Retinal pigment epithelial cell (primary cell): Measurements from ENCODE around the gene CHD3.
A peak's percentile ranks its signal among the peaks of the same experiment; 100 is the strongest.
"Not testable (repeated sequence)": the region's sequence is repeated elsewhere in the genome, so short reads cannot be mapped to it uniquely, and the experiment has no call there.

ENCODE experiments used
- DNase-seq: peaks from one replicate; pipeline ENCODE4 v3.0.0-alpha.2; 2010; ENCODE audit warnings: low read depth
- H3K4me3 ChIP-seq: 2 replicates; pipeline ENCODE4 v1.5.1; 2011; ENCODE audit warnings: mild to moderate bottlenecking, low read length, control low read depth, moderate library complexity
- CTCF ChIP-seq: conservative IDR thresholded peaks from 2 replicates; pipeline ENCODE4 v1.5.1; 2011; ENCODE audit warnings: low read depth, low read length, control low read depth, inconsistent platforms

The CHD3 gene

GRCh38 chr17:7859028-7859427 is 29.6 kb upstream of the CHD3 start:
- DNase-seq, result no peak
- peak overlapping the region; percentile 52 for H3K4me3 ChIP-seq
- TF ChIP-seq CTCF, result no peak

GRCh38 chr17:7862692-7863437 is 25.7 kb upstream of the CHD3 start:
- DNase-seq, result no peak
- peak; percentile 71 for TF ChIP-seq CTCF
- no peak overlapping the region for H3K4me3 ChIP-seq

- DNase-seq, H3K4me3 ChIP-seq: not testable (repeated sequence)
Measured at GRCh38 chr17:7864384-7864783, 24.2 kb upstream of the CHD3 start.

GRCh38 chr17:7864995-7865650 is 23.5 kb upstream of the CHD3 start:
- no peak overlapping the region for H3K4me3 ChIP-seq
- DNase-seq, result no peak
- no peak for TF ChIP-seq CTCF

GRCh38 chr17:7867881-7868329 is 20.7 kb upstream of the CHD3 start:
- no peak overlapping the region for H3K4me3 ChIP-seq
- TF ChIP-seq CTCF, result no peak
- no peak for DNase-seq

GRCh38 chr17:7873051-7873450 is 15.5 kb upstream of the CHD3 start:
- no peak for DNase-seq
- H3K4me3 ChIP-seq, result no peak overlapping the region
- TF ChIP-seq CTCF, result no peak

GRCh38 chr17:7875804-7876370 is 12.7 kb upstream of the CHD3 start:
- H3K4me3 ChIP-seq, result no peak overlapping the region
- DNase-seq, result no peak
- no peak for TF ChIP-seq CTCF
